ENCODE measurements around the gene TUT4. TPM values are rescaled to one million over a fixed set of nuclear protein-coding genes. Genes with fewer than 3 reads are reported as not detected.

TUT4 gene
- total and polyA plus RNA-seq, 2 donors (not counting 3 experiments of a cell fraction or from before 2014, with no cell fraction given) = 24.7 to 41.2 TPM

GRCh38 chr1:52404975-52405338 lies 147.9 kb downstream of the TUT4 start:
- ChIA-PET CTCF (interaction anchor here (1.0 to 4.0 kb wide), 8 partner anchors 27 to 508 kb away, joined by 3 to 27 read pairs (median 5); partner anchors contain the start of gene CC2D1B), POLR2A (no interaction called here)
- intact Hi-C loops (cut with micrococcal nuclease) (loop anchor here (1.0 to 10.0 kb wide), 5 partner anchors 39 to 790 kb away; partner anchors contain the start of genes CC2D1B and CPT2), dilution Hi-C loops (cut with MboI; ENCODE audit: extremely low pct_ligation_motif_present, low sequenced_read_pairs) (no loop called here)
- DNase-seq (ENCODE audit: low read depth, low spot score) = no peak
- H3K9me1 ChIP-seq (replicated peaks; ENCODE audit: control insufficient read depth, extremely low read depth, insufficient read depth, low read length) = no peaks in the 10 kb centered on the region
- H3K27me3 ChIP-seq (ENCODE audit: control insufficient read depth in 2 of 2, insufficient read depth in 2 of 2, low read length in 2 of 2) = no peaks in the 10 kb centered on the region
- peaks cover 39% of the 10 kb centered on the region for H3K79me2 ChIP-seq (ENCODE audit: control insufficient read depth, insufficient read depth, low read length)
- H3K4me1 ChIP-seq (ENCODE audit: control insufficient read depth, extremely low read depth, insufficient read depth, low read length) = peaks cover 14% of the 10 kb centered on the region
- H3K27ac ChIP-seq (ENCODE audit: insufficient read depth, low read depth, low read length) = peak overlapping the region; percentile 98
- peak overlapping the region; percentile 98 for H3K9ac ChIP-seq (replicated peaks; ENCODE audit: extremely low read depth, insufficient read depth, low read length)
- FAIRE-seq = no peak
- no peaks in the 10 kb centered on the region for H3K9me3 ChIP-seq (replicated peaks; ENCODE audit: control insufficient read depth, insufficient read depth, low read length)
- H3K4me2 ChIP-seq (ENCODE audit: insufficient read depth, low read length) = peak overlapping the region; percentile 99
- H3K36me3 ChIP-seq (ENCODE audit: control insufficient read depth in 2 of 2, extremely low read depth in 1 of 2, insufficient read depth in 2 of 2, low read length in 2 of 2) = peaks cover 5 to 11% of the 10 kb centered on the region in 2 experiments
- H4K20me1 ChIP-seq (replicated peaks; ENCODE audit: control insufficient read depth, extremely low read depth, insufficient read depth, low read length) = no peaks in the 10 kb centered on the region
- BruUV-seq (replicated peaks) = no TSS peak
- TF ChIP-seq POLR2A (IDR thresholded peaks at IDR 0.05; ENCODE audit: low read depth, low read length) (no peak), GATA2 (IDR thresholded peaks at IDR 0.05; ENCODE audit: insufficient read depth, insufficient read length, low read depth, low read length) (no peak), JUN (IDR thresholded peaks at IDR 0.05; ENCODE audit: borderline replicate concordance, insufficient read depth, insufficient read length, low read depth) (no peak), MAX (IDR thresholded peaks at IDR 0.05; ENCODE audit: insufficient read depth, insufficient read length) (no peak), MYC (IDR thresholded peaks at IDR 0.05; ENCODE audit: low read depth, low read length) (no peak), POLR2AphosphoS5 (IDR thresholded peaks at IDR 0.05; ENCODE audit: insufficient read depth, low read depth, low read length) (no peak), CTCF (IDR thresholded peaks at IDR 0.05; ENCODE audit: extremely low read depth in 1 of 2, insufficient read depth in 1 of 2, low read depth in 1 of 2, low read length in 2 of 2) (no peak), EZH2 (IDR thresholded peaks at IDR 0.05; ENCODE audit: borderline replicate concordance, low read depth, low read length, severe bottlenecking) (no peak), FOS (IDR thresholded peaks at IDR 0.05; ENCODE audit: borderline replicate concordance, insufficient read depth, low read length) (no peak)
- H2AFZ ChIP-seq (ENCODE audit: low read depth, low read length) = peak overlapping the region; percentile 99
- H3K4me3 ChIP-seq (replicated peaks in 1 of 3; ENCODE audit: insufficient read depth in 1 of 3, low read depth in 1 of 3, low read length in 3 of 3) = peak overlapping the region; percentile 57 to 98 (median 83)

Measured in endothelial cell of umbilical vein (primary cell).